Bronchial epithelial cell (primary cell): Measurements from ENCODE around the gene ACTR1A. TPM values are rescaled to one million over a fixed set of nuclear protein-coding genes. Genes with fewer than 3 reads are reported as not detected.

Experiments used
- DNase-seq: peaks from one replicate; pipeline ENCODE4 v3.0.0-alpha.2; 2010; ENCODE audit warnings: low read depth
- FAIRE-seq: peaks from 2 replicates; lab custom pipeline; 2011; peaks lifted over from hg19 to GRCh38; lab: Jason Lieb, UNC
- H3K27me3 ChIP-seq: 2 replicates; pipeline ENCODE4 v1.5.1; 2011; ENCODE audit warnings: low read length; ENCODE audit not compliant: control insufficient read depth, insufficient read depth
- H3K36me3 ChIP-seq: 2 replicates; pipeline ENCODE4 v1.5.1; 2011; ENCODE audit warnings: low read length; ENCODE audit not compliant: control insufficient read depth, insufficient read depth
- H3K4me3 ChIP-seq: 2 replicates; pipeline ENCODE4 v1.5.1; 2011; ENCODE audit warnings: mild to moderate bottlenecking, low read depth, low read length, control low read depth
- CTCF ChIP-seq: IDR thresholded peaks from 2 replicates; pipeline ENCODE4 v1.5.1; 2011; ENCODE audit warnings: mild to moderate bottlenecking, moderate library complexity, low read length, control low read depth, inconsistent platforms; ENCODE audit not compliant: insufficient read depth, severe bottlenecking
- total RNA-seq: library from RNA; depleted of rRNA; stranded (reverse); fragments of >200 nt; gene quantifications from 2 replicates; pipeline ENCODE4 v1.2.1, GENCODE V29; 2014

The ACTR1A gene
- total RNA-seq, 1 donor from 2014 or later = 53.2 TPM

DNA sequence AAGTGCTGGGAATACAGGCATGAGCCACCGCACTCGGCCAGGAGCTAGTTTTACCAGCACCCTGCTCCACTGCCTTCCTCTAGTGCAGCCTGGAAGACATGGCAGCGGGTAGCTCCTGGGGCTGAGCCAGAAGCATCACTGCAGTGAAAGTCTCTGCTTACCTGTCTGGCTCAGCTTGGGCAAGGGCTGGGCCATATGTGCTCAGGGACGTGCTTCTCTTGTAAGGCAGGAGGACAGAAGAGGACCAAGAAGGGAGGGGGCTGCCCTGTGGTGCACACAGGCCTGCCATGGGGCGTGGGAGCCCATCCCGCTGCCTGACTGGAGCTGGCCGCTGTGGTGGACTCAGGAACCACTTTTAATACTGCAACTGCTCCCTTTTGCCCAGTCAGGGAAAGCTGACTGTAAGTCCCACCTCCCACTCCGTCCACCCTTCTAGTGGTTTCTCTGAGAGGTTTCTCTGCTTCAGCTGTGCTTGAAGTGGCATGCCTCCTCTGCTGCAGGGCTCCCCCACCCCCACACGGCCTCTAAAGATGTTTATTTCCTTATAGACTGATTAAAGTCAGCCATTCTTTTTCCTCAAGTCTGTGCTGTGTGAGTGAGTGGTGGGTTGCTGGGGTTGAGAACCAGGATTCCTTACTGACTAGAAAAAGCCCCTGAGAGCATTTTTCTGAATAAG lies 25.9 kb downstream of the ACTR1A start:
- FAIRE-seq (no peak), DNase-seq (no peak)
- Histone ChIP-seq H3K36me3 (peaks cover 9% of the 10 kb centered on the region), H3K4me3 (no peak overlapping the region), H3K27me3 (no peaks in the 10 kb centered on the region)
- TF ChIP-seq CTCF = no peak

DNA sequence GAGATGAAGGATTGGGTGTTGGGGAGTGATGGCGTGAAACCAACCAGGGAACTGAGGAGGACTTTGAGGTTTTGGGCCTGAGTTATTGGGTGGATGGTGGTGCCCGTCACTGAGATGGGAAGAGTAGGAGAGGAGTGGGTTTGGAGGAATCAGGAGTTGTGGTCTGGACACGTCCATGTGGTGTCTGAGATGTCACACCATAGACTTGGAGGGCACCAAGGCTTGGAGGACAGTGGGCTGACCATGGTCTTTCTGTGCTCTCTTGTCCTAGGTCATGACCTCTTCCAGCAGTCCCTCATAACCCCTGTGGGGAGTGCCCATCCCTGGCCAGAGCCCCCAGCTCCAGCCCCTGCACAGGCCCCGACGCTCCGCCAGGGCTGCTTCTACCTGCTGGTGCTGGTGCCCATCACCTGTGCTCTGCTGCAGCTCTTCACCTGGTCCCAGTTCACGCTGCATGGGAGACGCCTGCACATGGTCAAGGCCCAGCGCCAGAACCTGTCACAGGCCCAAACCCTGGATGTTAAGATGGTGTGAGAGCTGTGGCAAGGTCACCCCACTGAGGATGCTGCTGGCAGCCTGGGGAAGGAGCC lies 27.0 kb downstream of the ACTR1A start:
- Histone ChIP-seq H3K27me3 (no peaks in the 10 kb centered on the region), H3K4me3 (no peak overlapping the region), H3K36me3 (peaks cover 5% of the 10 kb centered on the region)
- FAIRE-seq (peak; percentile 76), DNase-seq (no peak)
- TF ChIP-seq CTCF = no peak

DNA sequence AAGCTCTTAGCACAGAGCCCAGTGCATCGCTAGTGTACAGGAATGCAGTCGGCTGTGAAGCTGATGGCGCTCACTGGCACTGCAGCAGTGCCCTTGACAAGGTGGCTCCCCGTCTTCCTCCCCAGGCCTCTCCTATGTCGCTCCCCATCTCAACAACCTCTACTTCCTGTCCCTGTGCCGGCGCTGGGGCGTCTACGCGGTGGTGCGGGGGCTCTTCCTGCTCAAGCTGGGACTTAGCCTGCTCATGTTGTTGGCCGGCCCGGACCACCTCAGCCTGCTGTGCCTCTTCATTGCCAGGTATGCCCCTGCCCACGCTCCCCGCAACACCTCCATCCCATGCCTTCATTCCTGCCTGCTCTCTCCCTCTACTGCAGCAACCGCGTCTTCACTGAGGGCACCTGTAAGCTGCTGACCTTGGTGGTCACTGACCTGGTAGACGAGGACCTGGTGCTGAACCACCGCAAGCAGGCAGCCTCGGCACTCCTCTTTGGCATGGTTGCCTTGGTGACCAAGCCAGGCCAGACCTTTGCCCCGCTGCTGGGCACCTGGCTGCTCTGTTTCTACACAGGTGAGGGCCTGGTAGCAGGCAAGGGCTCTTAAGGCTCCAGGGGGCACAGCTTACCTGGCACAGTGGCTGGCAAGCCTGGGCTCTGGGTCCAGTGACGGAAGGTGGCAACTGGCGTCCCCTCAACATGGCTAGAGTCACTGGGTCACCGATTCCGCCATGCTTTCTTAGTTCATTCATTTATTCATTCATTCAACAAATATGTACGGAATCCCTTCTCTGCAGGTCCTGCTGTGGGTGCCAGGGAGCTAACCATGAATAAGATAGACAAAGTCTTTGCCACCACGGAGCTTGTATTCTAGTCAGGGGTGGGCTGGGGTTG lies 28.8 kb downstream of the ACTR1A start:
- TF ChIP-seq CTCF = no peak
- DNase-seq (no peak), FAIRE-seq (no peak)
- Histone ChIP-seq H3K4me3 (no peak overlapping the region), H3K27me3 (no peaks in the 10 kb centered on the region), H3K36me3 (peaks cover 1% of the 10 kb centered on the region)

- DNase-seq (no peak), FAIRE-seq (no peak)
- TF ChIP-seq CTCF = no peak
- Histone ChIP-seq H3K36me3 (no peaks in the 10 kb centered on the region), H3K4me3 (no peak overlapping the region), H3K27me3 (no peaks in the 10 kb centered on the region)
Measured at GRCh38 chr10:102470579-102471546, 31.6 kb downstream of the ACTR1A start.

GRCh38 chr10:102468683-102469082 lies 33.8 kb downstream of the ACTR1A start:
- H3K27me3 ChIP-seq = no peaks in the 10 kb centered on the region
- H3K36me3 ChIP-seq = no peaks in the 10 kb centered on the region
- no peak for TF ChIP-seq CTCF
- FAIRE-seq (no peak), DNase-seq (no peak)
- H3K4me3 ChIP-seq = no peak overlapping the region
